NAMALWA (cell line): ENCODE results near the gene SFXN5.

ENCODE experiments used
- DNase-seq: peaks from one replicate; pipeline ENCODE4 v3.0.0-alpha.2; 2015; ENCODE audit warnings: low spot score

Gene SFXN5

GRCh38 chr2:72994282-72994990 is 77.1 kb downstream of the SFXN5 start:
- no peak for DNase-seq

GRCh38 chr2:72993933-72994280 is 77.6 kb downstream of the SFXN5 start:
- DNase-seq = no peak

- peak; percentile 71 for DNase-seq
Measured at GRCh38 chr2:72993147-72993932, 78.2 kb downstream of the SFXN5 start.

- no peak for DNase-seq
Measured at GRCh38 chr2:72992734-72993102, 78.8 kb downstream of the SFXN5 start.

GRCh38 chr2:72991980-72992733 is 79.4 kb downstream of the SFXN5 start:
- no peak for DNase-seq

DNA sequence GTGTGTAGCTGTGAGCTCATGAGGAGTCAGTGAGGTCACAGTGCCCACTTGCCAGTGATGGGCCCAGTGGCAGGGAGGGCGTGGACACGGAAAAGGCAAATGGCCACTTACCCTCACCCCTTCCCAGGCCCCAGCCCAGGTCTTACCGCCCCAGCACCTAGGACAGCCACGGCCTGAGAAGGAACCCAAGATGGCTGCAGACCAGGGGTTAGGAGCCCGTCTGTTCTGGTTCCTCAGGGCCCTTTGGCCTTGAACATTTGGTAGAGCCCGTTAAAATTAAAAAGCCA is 80.1 kb downstream of the SFXN5 start:
- DNase-seq = no peak

DNA sequence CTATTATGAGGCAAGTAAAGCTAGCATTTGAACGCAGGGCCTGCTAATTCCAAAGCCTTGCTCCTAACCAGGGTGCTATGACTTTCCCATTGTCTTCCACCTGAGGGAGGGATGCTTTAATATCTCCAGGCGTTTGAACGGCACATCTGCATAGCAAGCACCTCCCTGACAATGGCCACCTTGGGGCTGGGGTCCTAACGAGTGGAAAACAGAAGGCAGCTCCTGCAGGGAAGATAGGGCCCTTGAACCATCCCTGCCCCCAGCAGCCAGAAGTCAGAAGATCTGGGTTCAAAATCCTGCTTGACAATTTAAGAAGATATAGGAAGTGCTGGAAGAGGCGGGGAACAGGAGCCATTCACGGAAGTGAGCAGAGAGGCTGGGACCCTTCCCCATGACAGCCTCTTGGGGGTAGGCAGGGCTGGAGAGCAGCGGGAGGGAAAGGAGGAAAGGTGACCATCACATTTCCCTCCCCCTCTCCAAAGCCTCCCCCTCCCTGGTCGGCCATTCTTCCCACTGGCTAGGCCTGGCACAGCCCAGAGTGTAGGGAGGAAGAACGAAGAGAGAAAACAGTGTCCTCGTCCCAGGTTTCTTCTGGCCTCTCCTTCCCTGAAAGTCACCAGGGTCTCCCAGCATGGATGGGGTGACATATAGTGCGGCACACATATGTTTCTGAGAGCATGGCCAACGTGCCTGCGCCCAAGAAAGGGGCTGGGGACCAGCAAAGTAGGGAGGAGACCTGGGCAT is 80.6 kb downstream of the SFXN5 start:
- no peak for DNase-seq

DNA sequence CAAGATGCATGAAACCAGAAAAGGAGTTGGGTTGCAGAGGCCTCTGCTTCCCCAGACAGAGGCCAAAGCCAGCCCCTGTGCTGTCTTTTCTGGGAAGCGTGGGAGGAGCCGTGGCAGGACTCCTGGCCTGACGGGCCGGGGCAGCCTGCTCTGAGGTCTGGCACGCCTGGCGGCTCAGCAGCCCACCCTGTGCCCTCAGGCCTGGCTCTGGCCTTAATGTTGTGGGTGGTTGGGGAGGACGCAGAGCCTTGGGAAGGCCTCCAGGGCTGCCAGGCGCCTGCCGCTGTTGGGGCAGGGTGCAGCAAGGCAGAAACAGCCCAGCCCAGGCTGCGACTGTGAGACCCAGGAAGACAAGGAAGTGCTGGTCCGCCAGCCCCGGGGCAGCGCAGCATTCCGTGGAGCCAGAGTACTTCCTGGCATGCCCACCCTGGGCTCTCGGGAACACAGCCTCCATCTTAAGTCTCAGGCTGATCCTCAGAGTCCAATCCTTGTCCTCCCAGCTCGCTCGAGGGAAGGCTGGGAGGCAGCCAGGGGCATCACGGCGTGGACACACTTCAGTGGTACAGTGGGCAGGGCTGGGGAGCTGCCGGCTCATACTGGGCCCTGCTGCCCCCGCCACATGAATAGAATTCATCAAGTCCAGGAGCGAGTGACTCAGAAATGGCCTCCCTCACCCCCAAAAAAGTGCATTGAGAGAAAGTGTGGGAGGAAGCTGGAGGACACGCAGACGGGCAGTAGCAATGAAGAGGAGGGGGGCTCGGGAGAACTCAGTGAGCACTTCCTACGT is 81.5 kb downstream of the SFXN5 start:
- DNase-seq = no peak

DNA sequence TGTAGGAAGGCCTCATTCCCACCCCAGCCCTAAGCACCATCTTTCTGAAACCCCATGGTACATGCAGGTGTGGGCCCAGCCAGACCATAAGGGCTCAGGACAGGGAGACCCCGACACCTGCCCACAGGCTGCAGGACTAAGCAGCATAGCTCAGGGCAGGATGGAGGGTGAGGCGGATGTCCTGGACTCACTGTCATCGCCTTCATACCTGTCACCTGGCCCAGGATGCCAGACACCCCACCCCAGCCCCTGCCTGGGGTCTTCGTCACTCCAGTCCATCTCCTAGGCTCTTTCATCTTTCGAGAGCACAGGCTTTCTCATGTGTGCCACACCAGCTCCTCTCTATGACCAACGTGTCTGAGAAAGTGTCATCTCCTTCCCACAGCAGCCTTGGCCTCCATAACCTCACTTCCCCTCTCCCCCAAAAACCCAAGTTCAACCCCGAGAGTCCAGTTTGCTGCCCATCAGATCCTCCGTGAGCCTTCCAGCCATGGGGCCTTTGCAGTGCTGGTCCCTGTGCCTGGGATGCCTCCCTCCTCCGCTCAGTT is 82.7 kb downstream of the SFXN5 start:
- DNase-seq = no peak

DNA sequence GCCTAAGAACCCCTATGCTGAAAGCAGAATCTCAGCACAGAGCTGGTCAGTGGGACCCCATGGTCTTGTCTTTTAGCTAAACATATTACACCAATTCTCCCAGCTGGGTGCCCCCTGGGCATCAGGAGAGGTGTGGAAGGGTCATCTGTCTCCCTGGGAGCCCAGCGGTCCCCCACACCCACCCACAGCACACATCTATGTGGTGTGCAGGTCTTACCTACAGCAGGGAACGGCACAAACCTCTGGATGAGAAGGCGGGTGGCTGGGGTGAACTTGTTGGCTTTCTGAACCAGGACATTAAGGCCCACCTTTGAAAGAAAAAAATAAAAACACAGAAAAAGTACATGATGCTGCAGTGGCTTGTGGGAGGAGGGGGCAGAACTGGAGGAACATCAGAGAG is 83.5 kb downstream of the SFXN5 start:
- no peak for DNase-seq

GRCh38 chr2:72985891-72986683 is 85.4 kb downstream of the SFXN5 start:
- no peak for DNase-seq

- no peak for DNase-seq
Measured at GRCh38 chr2:72985136-72985535, 86.4 kb downstream of the SFXN5 start.

DNA sequence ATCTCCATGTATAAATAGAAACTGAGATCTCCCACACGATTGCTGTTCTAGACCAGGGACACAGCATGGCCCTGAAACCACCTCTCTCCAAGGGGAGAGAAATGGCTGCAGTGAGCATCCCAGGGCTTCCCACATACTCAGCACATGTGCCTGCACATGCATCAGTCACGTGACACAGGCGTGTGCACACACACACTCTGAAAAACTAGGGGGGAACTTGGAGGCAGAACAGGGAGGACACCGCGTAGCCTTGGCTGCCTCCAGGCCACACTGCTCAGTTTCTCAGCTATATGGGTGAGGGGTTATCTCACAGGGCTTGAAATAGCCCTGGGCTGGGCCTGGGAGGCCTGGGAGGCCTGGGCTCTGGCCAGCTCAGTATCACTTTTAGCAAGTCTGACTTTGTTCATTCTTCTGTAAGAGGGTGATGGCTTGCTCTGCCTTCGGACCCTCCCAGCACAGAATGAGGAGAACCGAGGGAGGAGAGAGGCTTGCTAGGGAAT is 87.3 kb downstream of the SFXN5 start:
- no peak for DNase-seq

DNA sequence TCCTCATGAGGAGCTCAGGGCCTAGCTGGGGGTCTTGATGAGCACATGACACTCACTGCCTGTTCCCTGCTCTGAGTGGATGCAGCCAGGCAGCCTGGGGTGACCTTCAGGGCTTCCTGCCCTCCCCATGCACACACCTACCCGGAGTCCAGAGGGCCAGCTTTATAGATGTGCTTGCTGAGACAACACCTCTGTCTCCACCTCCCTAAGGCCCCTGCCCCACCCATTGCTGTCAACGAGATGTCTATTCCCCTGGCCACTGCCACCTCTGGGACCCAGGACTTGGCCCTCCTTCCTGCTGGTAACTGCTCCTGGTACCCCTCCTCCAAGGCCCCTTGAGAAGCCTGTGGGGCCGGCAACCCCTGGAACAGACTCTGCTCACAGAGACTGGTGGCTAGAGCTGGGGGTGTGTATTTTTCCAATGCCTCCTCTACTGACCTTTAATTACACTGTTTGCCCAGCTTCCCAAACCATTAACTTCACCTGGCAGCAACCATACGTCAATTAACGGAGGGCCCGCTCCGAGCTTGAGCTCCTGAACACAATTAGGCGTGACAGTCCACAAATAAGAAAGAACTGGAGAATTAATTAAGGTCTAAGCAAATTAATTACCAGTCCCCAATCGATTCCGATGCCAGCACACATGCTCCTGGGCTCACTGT is 87.9 kb downstream of the SFXN5 start:
- no peak for DNase-seq

- DNase-seq = no peak
Measured at GRCh38 chr2:72982781-72983499, 88.6 kb downstream of the SFXN5 start.

DNA sequence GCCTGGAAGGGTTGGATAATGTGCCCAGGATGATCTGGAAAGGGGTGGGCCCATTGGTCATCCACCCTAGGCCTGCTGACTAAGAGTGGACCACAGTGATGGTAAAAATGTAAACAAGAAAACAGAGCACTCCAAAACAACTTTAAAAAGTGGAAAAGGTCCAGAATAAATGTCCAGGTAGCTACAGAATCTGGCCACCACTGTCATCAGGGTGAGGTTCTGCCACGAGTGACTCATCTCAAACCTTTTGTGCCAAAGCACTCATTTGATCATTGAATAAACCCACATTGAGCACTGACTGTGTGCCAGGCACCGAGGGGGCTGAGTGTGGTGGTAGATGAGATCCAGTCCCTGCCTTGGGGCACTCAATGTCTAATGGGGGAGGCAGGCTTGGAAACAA is 89.3 kb downstream of the SFXN5 start:
- no peak for DNase-seq

- no peak for DNase-seq
Measured at GRCh38 chr2:72981536-72981935, 90.0 kb downstream of the SFXN5 start.

- DNase-seq = no peak
Measured at GRCh38 chr2:72980535-72981217, 90.8 kb downstream of the SFXN5 start.

GRCh38 chr2:72979896-72980295 is 91.6 kb downstream of the SFXN5 start:
- DNase-seq = peak; percentile 27
